ENCODE data around the gene GRPEL1.

DNA sequence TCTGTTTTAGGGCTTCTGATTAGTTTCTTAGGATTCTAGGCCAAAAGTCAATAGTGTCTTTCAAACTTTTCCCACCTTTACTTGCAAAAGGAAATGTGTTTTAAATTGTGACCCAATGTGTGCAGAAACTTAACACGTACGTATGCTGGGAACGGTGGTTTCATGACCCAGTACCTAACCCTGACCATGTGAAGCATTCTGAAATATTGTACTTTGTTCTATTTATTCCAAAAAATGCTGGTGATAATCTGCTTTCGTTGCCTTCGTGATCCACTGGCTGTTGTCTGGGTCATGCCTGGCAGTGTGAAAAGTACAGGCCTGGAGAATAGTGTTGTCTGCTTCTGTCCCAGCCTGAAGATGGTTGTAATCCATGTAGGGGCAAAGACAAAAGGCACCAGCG is 51.4 kb downstream of the GRPEL1 start:
- TF ChIP-seq, protein P1, sequence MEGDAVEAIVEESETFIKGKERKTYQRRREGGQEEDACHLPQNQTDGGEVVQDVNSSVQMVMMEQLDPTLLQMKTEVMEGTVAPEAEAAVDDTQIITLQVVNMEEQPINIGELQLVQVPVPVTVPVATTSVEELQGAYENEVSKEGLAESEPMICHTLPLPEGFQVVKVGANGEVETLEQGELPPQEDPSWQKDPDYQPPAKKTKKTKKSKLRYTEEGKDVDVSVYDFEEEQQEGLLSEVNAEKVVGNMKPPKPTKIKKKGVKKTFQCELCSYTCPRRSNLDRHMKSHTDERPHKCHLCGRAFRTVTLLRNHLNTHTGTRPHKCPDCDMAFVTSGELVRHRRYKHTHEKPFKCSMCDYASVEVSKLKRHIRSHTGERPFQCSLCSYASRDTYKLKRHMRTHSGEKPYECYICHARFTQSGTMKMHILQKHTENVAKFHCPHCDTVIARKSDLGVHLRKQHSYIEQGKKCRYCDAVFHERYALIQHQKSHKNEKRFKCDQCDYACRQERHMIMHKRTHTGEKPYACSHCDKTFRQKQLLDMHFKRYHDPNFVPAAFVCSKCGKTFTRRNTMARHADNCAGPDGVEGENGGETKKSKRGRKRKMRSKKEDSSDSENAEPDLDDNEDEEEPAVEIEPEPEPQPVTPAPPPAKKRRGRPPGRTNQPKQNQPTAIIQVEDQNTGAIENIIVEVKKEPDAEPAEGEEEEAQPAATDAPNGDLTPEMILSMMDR (IDR thresholded peaks at IDR 0.05; ENCODE audit: low read depth, low read length, missing input control): no peak
- TF ChIP-seq, protein P2, sequence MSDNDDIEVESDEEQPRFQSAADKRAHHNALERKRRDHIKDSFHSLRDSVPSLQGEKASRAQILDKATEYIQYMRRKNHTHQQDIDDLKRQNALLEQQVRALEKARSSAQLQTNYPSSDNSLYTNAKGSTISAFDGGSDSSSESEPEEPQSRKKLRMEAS (IDR thresholded peaks at IDR 0.05): no peak
- TF ChIP-seq, protein P3, sequence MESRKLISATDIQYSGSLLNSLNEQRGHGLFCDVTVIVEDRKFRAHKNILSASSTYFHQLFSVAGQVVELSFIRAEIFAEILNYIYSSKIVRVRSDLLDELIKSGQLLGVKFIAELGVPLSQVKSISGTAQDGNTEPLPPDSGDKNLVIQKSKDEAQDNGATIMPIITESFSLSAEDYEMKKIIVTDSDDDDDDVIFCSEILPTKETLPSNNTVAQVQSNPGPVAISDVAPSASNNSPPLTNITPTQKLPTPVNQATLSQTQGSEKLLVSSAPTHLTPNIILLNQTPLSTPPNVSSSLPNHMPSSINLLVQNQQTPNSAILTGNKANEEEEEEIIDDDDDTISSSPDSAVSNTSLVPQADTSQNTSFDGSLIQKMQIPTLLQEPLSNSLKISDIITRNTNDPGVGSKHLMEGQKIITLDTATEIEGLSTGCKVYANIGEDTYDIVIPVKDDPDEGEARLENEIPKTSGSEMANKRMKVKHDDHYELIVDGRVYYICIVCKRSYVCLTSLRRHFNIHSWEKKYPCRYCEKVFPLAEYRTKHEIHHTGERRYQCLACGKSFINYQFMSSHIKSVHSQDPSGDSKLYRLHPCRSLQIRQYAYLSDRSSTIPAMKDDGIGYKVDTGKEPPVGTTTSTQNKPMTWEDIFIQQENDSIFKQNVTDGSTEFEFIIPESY (IDR thresholded peaks at IDR 0.05): no peak
- TF ChIP-seq, protein P4, sequence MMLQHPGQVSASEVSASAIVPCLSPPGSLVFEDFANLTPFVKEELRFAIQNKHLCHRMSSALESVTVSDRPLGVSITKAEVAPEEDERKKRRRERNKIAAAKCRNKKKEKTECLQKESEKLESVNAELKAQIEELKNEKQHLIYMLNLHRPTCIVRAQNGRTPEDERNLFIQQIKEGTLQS (IDR thresholded peaks at IDR 0.05): no peak
- TF ChIP-seq GABPA (IDR thresholded peaks at IDR 0.05 in 1 of 2, conservative IDR thresholded peaks at IDR 0.05 in 1 of 2) (no peak), RAD21 (IDR thresholded peaks at IDR 0.05) (no peak), EGR1 (IDR thresholded peaks at IDR 0.05; ENCODE audit: low read depth in 2 of 2) (no peak)
